ENCODE data around the gene ADAMTS6.

The ADAMTS6 gene

GRCh38 chr5:65104831-65105230 lies 376.9 kb downstream of the ADAMTS6 start:
- DNase-seq (ENCODE audit: low read depth): no peak
- H3K4me3 ChIP-seq (ENCODE audit: control insufficient read depth, low read depth, low read length): no peak overlapping the region
- TF ChIP-seq CTCF (conservative IDR thresholded peaks at IDR 0.05; ENCODE audit: control insufficient read depth, insufficient read depth, low read depth, low read length): no peak

DNA sequence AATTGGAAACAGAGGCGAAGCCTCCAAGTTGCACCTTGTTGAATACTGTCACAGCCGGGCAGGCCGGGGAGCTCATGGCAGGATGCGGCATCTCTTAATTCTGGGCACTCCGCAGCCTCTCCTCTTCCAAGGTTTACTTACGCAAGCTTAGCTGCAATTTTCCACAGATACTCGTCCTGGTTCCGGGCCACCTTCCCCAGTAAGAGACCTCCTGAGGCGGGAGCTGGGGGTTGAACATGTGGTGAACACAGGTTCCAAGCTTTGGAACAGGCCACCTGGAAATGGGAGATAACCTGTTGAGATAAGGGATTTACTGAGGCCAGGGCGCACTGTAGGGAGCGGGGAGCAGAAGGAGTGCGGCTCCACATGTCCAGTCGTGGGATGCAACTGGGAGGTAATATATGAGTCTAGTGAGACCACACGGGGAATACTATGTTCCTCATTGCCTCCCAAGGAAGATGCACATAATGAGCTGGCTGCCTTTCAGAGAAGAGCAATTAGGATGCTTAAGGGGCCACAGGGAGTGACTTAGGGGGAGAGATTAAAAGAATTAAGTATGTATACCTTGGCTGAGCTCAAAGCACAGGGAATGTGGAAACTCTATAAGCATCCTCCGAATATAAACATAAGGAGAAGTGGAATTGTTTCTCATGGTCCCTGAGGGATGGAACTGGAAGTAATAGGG lies 377.8 kb downstream of the ADAMTS6 start:
- no peak for TF ChIP-seq CTCF (conservative IDR thresholded peaks at IDR 0.05; ENCODE audit: control insufficient read depth, insufficient read depth, low read depth, low read length)
- H3K4me3 ChIP-seq (ENCODE audit: control insufficient read depth, low read depth, low read length): no peak overlapping the region
- DNase-seq (ENCODE audit: low read depth): peak; percentile 21

- TF ChIP-seq CTCF (conservative IDR thresholded peaks at IDR 0.05; ENCODE audit: control insufficient read depth, insufficient read depth, low read depth, low read length): no peak
- peak; percentile 62 for DNase-seq (ENCODE audit: low read depth)
- peak overlapping the region; percentile 47 for H3K4me3 ChIP-seq (ENCODE audit: control insufficient read depth, low read depth, low read length)
Measured at GRCh38 chr5:65102976-65103711, 378.6 kb downstream of the ADAMTS6 start.

DNA sequence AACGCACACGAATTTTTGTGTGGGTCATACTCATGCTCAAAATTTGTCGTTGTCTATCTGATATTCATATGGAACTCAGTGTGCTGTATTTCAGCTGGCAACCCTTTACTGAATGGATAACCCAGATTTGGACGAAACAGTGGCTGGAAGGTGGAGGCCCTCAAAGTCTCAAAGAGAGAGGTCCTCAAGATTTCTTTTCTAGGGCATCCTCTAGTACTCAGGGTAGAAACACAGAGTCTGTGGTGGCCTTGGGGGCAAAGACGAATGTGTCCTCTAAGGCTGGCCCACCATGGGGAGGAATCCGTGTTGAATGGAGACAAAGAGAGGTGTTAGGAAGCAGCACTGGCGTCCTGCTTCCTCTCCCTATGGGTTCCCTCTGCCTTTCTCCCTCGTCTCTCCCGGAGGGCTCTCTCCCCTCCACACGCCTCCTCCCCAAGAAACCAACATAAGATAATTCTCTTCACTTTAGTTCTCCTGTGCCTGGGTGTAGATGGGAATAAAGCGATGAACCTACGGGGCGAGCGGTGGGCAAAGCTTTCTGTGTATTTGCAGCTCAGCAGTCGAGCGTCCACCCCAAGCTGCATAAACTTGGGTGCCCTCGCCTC lies 379.2 kb downstream of the ADAMTS6 start:
- peak; percentile 20 for DNase-seq (ENCODE audit: low read depth)
- no peak for TF ChIP-seq CTCF (conservative IDR thresholded peaks at IDR 0.05; ENCODE audit: control insufficient read depth, insufficient read depth, low read depth, low read length)
- H3K4me3 ChIP-seq (ENCODE audit: control insufficient read depth, low read depth, low read length): peak overlapping the region; percentile 42

DNA sequence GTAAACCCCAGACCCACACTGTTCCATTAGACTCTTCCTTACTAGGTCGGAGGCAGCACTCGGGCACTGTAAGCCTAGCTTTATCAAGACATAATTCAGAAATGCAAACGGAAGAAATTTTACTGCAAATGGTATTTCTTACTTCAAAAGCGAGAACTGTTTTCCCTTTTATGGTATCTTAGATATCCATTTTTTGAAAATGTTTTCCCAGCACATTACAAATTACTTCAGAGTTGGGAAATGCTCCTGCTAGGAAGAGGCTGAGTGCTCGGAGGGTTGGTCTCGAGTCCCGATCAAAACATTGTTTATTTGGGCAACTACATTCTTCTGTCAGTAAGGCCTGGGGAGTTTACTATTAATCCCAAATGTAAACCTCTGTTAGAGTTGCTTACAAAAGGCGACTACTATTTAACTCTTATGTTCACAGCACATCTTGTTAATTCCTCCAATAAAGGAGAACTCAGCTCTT lies 380.1 kb downstream of the ADAMTS6 start:
- no peak overlapping the region for H3K4me3 ChIP-seq (ENCODE audit: control insufficient read depth, low read depth, low read length)
- no peak for DNase-seq (ENCODE audit: low read depth)
- no peak for TF ChIP-seq CTCF (conservative IDR thresholded peaks at IDR 0.05; ENCODE audit: control insufficient read depth, insufficient read depth, low read depth, low read length)

- H3K4me3 ChIP-seq (ENCODE audit: control insufficient read depth, low read depth, low read length): no peak overlapping the region
- peak; percentile 89 for DNase-seq (ENCODE audit: low read depth)
- TF ChIP-seq CTCF (conservative IDR thresholded peaks at IDR 0.05; ENCODE audit: control insufficient read depth, insufficient read depth, low read depth, low read length): peak; percentile 85
Measured at GRCh38 chr5:65100911-65101631, 380.6 kb downstream of the ADAMTS6 start.
